Right lung (tissue), 5 donors: ENCODE results near the gene SNX18. TPM values are rescaled to one million over a fixed set of nuclear protein-coding genes. Genes with fewer than 3 reads are reported as not detected.
A peak's percentile ranks its signal among the peaks of the same experiment; 100 is the strongest.

Experiments
- DNase-seq, 2 donors: peaks; one replicate each; pipeline ENCODE4 v3.0.0-alpha.2; 2013
- polyA plus RNA-seq, 5 donors: library from polyadenylated mRNA; unstranded; fragments of 120-200 nt; gene quantifications; one replicate each; pipeline versions ENCODE4 v1.2.1 to v1.2.3, GENCODE V29; 2013; ENCODE audit warnings: inconsistent platforms in 1 of 5, low replicate concordance in 1 of 5; ENCODE audit not compliant: insufficient read length in 5 of 5, insufficient read depth in 1 of 5

The SNX18 gene
- polyA plus RNA-seq, 5 donors = 16.7 to 19.3 (median 18.4) TPM

DNA sequence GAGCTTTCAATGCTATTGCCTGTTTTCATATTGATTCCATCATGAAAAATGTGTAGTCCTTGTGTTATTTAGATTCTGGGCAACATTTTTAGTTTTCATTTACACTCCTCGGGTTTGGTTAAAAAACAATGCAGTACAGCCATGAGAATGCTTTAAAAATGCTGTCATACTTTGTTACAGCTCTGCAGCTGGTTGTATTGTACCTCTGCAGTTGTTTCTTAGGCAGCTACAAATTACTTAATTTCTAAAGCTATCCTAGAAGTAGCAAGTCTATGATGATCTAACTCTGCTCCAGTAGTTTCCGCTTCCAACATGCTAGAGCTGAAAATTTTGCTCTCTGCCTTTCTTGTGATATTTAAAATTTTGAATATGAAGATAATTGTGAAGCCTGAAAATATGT is 20.2 kb downstream of the SNX18 start:
- DNase-seq = no peak

GRCh38 chr5:54538156-54538555 is 20.6 kb downstream of the SNX18 start:
- no peak for DNase-seq

- DNase-seq = no peak
Measured at GRCh38 chr5:54539001-54539400, 21.4 kb downstream of the SNX18 start.

GRCh38 chr5:54540286-54540685 is 22.7 kb downstream of the SNX18 start:
- DNase-seq = no peak

DNA sequence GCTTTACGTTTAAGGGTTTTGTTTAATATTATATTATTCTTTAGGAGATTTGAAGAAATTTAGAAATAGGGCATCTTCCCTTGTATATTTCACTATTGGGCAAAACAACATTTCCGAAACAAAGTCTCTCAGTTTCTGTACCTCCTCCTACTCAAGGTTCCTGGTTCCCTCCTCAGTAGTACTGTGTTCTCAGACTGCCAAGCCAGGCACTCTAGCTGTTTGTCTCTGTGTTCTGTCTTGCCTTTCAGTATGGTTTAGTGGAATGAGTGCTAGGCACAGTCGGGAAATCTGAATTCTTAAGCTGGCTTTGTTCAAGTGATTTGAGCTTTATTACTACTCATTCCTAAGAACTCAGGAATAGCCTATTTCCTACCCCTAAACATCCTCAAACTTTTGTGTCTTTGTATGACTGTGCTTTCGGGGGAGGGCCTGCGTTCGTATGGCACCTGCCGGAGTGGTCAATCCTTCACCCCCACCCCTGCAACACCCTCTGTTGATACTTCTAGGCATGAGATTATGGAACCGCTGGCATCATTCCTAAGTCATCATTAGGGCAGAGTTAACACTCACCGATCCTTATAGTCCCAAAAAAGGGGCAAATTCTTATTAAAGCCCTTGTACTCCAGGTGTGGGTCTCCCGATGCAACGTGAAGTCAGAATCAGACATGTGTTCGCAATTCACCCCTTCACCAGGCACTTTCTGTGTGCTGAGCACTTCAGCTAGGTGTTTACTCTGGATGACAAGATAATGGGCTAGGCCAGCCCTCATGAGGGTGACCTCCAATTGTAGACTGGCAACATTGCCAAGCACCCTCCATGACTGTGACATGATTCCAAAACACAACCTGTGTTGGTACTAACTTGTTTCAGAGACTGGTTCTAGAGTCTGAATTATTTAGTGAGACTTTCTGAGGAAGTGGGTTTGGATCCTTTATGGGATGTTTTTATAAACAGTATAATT is 24.5 kb downstream of the SNX18 start:
- no peak for DNase-seq

- DNase-seq = no peak
Measured at GRCh38 chr5:54544044-54544443, 26.5 kb downstream of the SNX18 start.

DNA sequence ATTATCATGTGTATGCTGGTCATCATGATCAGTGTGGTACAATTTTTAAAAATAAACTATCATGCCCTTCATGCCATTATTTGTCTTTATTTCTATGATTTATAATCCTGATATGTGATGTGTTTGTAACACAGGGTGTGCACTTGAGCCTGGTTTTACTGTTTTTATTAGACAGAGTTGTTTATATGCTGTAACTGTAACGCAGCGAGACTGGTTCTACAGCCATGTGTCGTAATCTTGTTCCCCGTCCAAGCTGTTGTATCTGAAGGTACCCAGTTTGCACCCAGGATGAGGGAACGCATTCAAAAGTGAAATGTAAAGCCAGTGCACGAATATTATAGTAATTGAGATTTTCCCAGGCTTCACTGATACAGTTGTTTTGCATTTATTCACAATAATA is 28.2 kb downstream of the SNX18 start:
- no peak for DNase-seq

GRCh38 chr5:54547711-54548250 is 30.2 kb downstream of the SNX18 start:
- DNase-seq = peak; percentile 64 to 72

DNA sequence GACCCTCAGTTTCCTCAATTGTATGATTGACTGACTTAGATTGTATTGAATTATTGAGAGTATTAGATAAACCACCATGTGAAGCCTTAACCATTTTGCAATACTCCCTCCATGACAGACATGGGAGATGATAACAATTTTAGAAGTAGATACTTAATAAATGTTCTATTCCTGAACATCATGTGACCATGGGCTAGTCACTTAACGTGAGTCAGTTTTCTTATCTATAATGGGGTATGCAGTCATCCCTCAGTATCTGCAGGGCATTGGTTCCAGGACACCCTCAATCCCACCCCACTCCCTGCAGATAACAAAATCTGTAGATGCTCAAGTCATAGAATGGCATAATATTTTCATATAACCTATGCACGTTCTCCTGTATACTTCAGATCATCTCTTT is 31.0 kb downstream of the SNX18 start:
- no peak for DNase-seq

DNA sequence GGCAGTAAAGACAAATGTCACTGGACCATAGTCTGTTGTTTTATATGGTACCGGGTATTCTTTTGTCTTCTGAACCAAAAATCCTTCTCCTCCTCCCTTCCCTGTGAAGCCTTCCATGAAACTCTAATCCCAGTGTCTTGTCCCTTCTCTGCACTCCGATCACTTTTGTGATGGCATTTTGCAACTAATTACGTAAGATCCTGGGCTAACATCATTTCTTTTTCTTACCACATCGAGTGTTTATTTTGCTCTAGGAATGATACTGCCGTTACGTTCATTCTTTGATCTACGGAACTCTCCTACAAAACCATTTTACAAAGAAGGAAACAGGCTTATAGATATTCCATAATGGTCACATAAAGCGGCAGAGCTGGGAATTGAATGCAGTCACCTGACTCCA is 33.7 kb downstream of the SNX18 start:
- DNase-seq = no peak

DNA sequence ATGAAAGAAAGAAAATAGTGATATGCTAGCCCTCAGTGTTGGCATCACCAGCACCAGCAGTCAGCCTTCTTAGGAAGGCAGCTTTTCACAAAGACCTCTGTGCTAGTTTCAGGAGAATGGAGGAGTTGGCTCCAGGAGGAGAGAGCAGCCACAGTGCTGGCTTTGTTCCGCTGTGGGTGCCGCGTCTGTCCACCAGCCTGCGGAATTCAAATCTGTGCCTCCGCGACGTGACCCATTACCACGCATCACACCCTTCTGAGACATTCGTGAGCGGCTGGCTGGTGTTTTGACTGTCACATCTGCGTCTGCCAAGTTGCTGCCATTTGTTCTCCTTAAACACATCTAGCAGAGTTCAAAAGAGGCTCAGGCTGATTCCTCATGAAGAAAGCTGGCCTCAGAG is 34.4 kb downstream of the SNX18 start:
- no peak for DNase-seq

DNA sequence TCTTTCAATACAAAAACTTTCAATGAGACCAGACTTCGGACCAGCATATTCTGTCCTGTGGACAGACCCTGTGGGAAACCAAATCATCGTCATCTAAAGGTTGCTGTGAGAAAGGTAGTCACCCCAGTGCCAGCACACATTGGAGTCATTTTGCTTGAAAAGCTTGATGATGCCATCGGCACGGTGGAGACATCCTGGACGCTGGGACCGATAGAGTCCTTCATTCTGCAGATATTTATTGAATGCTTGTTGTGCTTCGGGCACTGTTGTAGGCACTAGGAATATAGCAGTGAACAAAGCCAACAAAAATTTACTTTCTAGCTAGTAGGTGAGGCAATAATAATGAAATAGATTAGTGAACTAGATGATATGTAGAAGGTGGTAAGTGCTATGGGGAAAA is 34.9 kb downstream of the SNX18 start:
- no peak for DNase-seq

DNA sequence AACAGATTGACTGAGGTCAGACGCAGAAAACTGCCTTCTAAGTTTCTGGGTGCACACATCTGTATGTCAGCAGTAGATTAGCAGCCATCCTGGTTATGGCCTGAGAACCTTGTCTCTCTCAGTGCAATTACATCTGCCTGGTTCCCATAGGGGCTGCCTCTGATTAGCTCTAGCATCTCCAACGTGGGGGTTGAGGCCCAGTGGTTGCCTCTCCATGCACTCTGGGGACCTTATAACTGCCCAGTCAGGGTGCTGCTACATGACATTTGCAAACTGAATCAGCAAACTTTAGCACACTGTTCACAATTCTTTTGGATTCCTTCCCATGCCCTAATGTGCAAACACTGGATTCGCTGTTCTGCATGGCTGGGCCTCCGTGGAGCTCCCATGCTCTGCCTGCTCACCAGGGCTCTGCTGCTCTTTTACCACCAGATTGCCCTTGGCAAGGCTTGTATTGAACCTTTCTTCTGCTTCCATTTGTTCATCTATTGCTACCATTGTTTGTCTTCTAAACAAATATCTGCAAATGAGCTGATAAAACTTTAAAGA is 36.2 kb downstream of the SNX18 start:
- no peak for DNase-seq

- no peak for DNase-seq
Measured at GRCh38 chr5:54556141-54556540, 38.6 kb downstream of the SNX18 start.

DNA sequence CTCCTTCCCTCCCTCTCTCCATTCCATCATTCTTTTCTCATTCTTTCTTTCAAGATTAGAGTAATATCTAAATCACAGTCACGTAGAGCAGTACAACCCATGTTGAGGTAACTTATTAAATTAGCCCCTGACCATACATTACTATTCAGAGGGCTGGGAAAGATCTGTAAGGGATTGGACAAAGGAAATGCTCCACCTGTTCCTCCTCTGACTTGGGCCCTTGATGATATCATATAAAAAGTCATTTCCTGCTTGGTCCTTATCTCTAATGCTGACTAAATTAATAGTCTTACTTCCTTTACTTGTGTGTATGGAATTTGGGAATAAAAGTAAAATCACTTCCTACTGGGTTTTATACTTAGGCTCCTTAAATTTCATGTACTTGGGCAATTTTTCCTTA is 40.8 kb downstream of the SNX18 start:
- DNase-seq = no peak

GRCh38 chr5:54561651-54562050 is 44.1 kb downstream of the SNX18 start:
- no peak for DNase-seq

- no peak for DNase-seq
Measured at GRCh38 chr5:54563083-54563761, 45.7 kb downstream of the SNX18 start.

GRCh38 chr5:54567996-54568395 is 50.4 kb downstream of the SNX18 start:
- DNase-seq = no peak

- peak; percentile 20 to 29 for DNase-seq
Measured at GRCh38 chr5:54570916-54571315, 53.4 kb downstream of the SNX18 start.

DNA sequence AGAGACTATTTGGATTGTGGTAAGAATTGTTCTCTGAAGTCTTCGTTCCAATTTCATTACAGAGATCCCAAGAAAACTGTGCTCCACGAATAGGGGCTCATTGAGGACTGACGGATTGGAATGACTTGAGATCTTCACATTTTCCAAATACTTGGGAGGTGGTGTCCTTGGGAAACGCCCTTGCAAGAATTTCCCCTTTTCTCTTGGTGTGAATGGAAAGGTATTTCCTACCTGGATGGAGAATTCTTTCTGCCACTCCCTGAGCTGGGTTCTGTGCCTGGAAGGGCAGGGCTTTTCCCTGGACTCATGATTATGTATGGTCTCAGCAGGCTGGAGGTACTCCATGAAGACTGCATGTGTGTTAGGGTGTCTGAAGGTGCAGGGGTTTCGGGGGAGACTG is 53.9 kb downstream of the SNX18 start:
- no peak for DNase-seq

DNA sequence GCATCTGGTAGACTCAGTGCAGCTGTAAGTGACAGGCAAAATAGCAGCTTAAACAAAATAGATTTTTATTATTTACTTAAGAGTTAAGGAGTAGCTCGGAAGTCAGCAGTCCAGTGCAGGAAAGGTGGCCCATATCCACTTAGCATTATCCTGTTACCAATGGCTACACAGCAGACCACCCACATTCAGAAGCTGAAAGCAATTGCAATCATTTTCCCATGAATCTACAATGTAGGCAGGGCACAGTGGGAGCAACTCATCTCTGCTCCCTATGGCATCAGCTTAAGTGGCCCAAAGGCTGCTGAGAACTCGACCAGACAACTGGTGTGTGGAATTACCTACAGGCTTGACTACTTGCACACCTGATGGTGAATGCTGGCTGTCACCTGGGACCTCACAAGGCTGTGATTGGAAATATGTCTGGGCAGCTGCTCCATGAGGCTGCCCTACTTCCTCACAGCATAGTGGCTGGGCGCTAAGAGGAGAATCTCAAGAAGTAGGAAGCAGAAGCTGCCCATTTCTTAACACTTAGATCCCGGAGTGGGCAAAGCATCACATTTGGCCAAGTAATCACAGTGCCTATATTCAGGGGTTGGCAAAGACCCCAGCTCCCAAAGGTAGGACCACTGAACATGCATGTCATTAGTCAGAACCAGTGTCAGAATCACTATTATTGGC is 56.4 kb downstream of the SNX18 start:
- DNase-seq = no peak

- no peak for DNase-seq
Measured at GRCh38 chr5:54577528-54577927, 60.0 kb downstream of the SNX18 start.
